D341Med (cell line): ENCODE results near the gene SPATA25.
A peak's percentile ranks its signal among the peaks of the same experiment; 100 is the strongest.

Experiments
- DNase-seq: peaks from one replicate; pipeline ENCODE4 v3.0.0; 2012; ENCODE audit warnings: low spot score

The SPATA25 gene

GRCh38 chr20:45863543-45864470 lies 23.6 kb downstream of the SPATA25 start:
- no peak for DNase-seq

- DNase-seq = no peak
Observed at GRCh38 chr20:45861221-45862075, 26.0 kb downstream of the SPATA25 start.

GRCh38 chr20:45860560-45861220 lies 26.7 kb downstream of the SPATA25 start:
- no peak for DNase-seq

GRCh38 chr20:45859916-45860315 lies 27.5 kb downstream of the SPATA25 start:
- DNase-seq = no peak

- DNase-seq = no peak
Observed at GRCh38 chr20:45857882-45858216, 29.6 kb downstream of the SPATA25 start.

- DNase-seq = peak; percentile 99
Observed at GRCh38 chr20:45857114-45857881, 30.1 kb downstream of the SPATA25 start, which contains the start of the genes ACOT8 and ZSWIM3. Gene ACOT8, minus strand, starts transcription at chr20:45857392. Its CDS starts 77 bp downstream, at chr20:45857315. Gene ZSWIM3, plus strand, starts transcription at chr20:45857614. Its CDS starts 212 bp downstream, at chr20:45857826.

GRCh38 chr20:45853484-45853883 lies 33.9 kb downstream of the SPATA25 start:
- no peak for DNase-seq

GRCh38 chr20:45852326-45852725 lies 35.1 kb downstream of the SPATA25 start:
- DNase-seq = no peak

GRCh38 chr20:45851501-45851900 lies 35.9 kb downstream of the SPATA25 start:
- DNase-seq = no peak

- DNase-seq = no peak
Observed at GRCh38 chr20:45850926-45851325, 36.5 kb downstream of the SPATA25 start.

- DNase-seq = no peak
Observed at GRCh38 chr20:45850238-45850637, 37.2 kb downstream of the SPATA25 start.

GRCh38 chr20:45848969-45849582 lies 38.3 kb downstream of the SPATA25 start:
- no peak for DNase-seq

GRCh38 chr20:45848421-45848820 lies 39.0 kb downstream of the SPATA25 start:
- no peak for DNase-seq

- no peak for DNase-seq
Observed at GRCh38 chr20:45845452-45845851, 42.0 kb downstream of the SPATA25 start.

GRCh38 chr20:45843506-45843905 lies 43.9 kb downstream of the SPATA25 start:
- no peak for DNase-seq

GRCh38 chr20:45842169-45842812 lies 45.1 kb downstream of the SPATA25 start:
- DNase-seq = no peak

GRCh38 chr20:45841407-45842129 lies 45.9 kb downstream of the SPATA25 start:
- no peak for DNase-seq

GRCh38 chr20:45840700-45841198 lies 46.7 kb downstream of the SPATA25 start:
- DNase-seq = no peak

- DNase-seq = no peak
Observed at GRCh38 chr20:45836841-45837240, 50.6 kb downstream of the SPATA25 start.
